Skin epidermis (tissue), 12 donors: ENCODE results near the gene UBTD1.
"Not testable (repeated sequence)": the region's sequence is repeated elsewhere in the genome, so short reads cannot be mapped to it uniquely, and the experiment has no call there.

ENCODE experiments used
- H3K27ac ChIP-seq, 21 experiments: fragments of 200-600 bp; sonication (generic) in 11 of 21; one replicate each; pipeline ENCODE4 v1.5.0; 2020; ENCODE audit warnings: mild to moderate bottlenecking in 3 of 21, inconsistent platforms in 2 of 21, moderate library complexity in 2 of 21
- H3K4me3 ChIP-seq, 7 experiments: fragments of 200-600 bp; sonication (generic) in 2 of 7; one replicate each; pipeline ENCODE4 v1.5.0; 2020; ENCODE audit warnings: inconsistent platforms in 2 of 7, mild to moderate bottlenecking in 2 of 7, moderate library complexity in 1 of 7

Gene UBTD1

DNA sequence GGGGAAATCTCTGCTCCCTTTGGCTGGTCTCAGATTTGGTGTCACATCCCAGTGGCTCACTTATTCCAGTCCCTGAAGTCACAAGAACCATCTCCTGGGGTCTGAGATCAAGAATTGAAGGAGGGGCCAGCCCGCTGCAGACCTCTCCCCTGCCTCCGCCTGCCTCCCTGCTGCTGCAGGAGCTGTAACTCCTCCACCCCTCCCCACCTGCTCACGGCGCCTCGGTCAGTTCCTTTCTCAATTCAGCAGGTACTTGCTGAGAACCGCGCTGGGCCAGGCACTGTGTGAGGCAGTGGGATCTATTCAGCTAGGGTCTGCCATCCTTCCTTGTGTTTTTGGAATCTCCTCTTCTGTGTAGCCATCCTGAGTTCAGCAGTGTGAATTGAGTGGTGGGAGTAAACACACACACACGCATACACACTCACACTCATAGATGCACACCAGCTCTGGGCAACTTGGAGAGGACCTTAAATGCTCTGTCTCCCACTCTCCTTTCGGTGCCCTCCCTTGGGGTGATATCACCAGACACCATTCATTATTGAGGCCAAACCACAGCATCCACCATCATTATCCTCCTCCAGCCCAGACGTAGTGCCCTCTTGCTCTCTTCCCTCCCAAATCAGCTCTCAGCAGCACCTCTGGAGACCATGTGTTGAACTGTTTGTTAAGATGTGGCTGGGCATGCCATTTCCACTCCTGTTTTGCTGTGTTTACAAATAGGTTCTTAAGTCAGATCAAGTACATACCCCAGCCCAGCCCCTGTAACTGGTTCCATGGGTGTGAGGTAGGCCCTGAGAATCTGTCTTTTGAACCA is 51.8 kb downstream of the UBTD1 start:
- Histone ChIP-seq H3K4me3 (no peak overlapping the region), H3K27ac (peak overlapping the region in 14 of 21 experiments; percentile 51 to 82 (median 72))

DNA sequence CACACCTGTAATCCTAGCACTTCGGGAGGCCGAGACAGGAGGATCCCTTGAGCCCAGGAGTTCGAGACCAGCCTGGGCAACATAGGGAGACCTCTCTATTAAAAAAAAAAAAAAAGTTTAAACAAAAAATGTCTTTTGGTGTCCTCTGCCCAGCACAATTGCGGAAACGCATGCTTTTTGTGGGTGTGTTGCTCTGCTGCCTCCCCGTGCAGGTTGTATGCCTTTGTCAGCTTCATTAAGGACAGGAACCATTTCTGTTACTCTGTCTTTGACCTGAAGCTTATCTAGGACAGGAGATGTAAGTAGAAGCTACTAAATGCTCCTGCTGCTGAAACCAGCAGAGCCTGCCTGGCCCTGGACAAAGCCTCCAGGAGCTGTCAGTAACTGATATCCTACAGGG is 52.5 kb downstream of the UBTD1 start:
- H3K27ac ChIP-seq, result peak overlapping the region in 3 of 21 experiments; percentile 2 to 79 (median 56)
- H3K4me3 ChIP-seq, result no peak overlapping the region

DNA sequence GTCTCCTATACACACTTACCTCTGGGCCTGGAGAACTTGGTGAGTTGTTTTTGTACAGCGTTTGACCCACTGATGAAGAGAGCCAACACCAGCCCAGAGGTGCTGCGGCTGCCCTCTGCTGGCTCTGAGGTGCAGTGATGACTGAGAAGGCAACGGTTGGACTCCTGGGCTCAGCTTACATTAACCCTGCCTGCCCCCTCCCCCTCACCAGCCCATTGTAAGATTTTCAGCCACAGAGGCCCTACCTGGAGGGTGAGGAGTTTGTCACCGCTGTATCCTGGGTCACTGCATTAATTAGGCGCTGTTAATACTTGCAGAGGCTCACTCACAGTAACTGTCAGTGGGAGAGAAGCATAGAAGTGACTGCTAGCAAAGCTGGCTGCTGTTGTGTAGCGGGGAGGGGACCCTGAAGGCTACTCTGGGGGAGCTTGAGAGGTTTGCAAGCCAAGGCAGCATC is 54.9 kb downstream of the UBTD1 start:
- H3K4me3 ChIP-seq, result no peak overlapping the region

DNA sequence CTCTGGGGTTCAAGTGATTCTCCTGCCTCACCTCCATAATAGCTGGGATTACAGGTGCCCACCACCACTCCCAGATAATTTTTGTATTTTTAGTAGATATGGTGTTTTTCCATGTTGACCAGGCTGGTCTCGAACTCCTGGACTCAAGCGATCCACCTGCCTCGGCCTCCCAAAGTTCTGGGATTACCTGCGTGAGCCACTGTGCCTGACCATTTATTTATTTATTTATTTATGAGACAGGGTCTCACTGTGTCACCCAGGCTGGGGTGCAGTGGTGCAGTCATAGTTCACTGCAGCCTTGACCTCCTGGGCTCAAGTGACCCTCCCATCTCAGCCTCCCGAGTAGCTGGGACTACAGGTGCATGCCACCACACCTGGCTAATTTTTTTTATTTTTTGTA is 55.6 kb downstream of the UBTD1 start:
- H3K27ac ChIP-seq, H3K4me3 ChIP-seq: not testable (repeated sequence)

More for the DNA sequence above, 54.9 kb downstream of the UBTD1 start:
- no peak overlapping the region for H3K27ac ChIP-seq

DNA sequence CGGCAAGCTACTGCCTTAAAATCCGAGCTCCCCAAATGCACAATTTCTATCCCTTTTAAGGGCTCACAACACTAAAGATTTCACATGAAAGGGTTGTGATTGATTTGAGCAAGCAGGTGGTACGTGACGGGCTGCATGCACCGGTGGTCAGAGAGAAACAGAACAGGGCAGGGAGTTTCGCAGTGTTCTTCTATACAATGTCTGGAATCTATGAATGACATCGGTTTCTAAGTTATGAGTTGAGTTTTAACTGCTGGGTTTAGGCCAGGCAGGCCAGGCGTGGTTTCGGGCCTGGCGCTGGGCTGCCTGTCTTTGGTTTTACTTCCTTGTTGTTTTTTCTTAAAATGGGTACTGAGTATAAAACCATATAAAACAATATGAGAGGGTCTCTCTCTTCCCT is 56.8 kb downstream of the UBTD1 start:
- not testable (repeated sequence) for H3K4me3 ChIP-seq

DNA sequence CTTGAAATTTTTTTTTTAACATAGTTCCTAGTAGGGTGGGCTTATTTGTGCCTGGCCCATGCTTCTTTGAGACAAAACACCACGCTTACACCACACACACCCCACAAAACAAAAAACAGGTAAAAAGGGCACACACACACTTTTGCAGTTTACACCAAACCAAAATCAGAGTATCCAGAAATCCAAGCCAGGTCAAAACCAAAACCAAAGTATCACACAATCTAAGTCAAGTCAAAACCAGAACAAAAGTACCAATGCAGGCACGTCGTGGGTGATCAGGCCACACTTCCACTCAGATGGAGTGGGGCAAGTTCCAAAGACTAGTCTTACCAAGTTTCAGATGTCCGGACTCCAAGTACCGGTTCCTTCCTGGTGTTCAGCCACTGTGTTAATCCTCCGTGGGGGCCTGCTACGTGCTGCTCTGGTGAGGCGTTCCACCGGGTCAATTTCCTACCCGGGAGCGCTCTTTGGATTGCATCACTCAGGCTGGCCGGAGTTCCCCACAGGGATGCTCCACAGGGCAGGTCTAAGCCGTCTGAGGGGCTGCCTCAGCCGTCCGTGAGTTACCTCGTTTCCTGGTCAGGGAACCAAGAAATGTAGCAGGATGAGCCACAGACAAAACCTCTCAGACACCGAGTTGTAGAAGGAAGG is 62.1 kb downstream of the UBTD1 start:
- H3K27ac ChIP-seq, result peak overlapping the region in 5 of 21 experiments; percentile 33 to 61 (median 57)
- not testable (repeated sequence) for H3K4me3 ChIP-seq

More for the DNA sequence above, 56.8 kb downstream of the UBTD1 start:
- H3K27ac ChIP-seq, result not testable (repeated sequence)

DNA sequence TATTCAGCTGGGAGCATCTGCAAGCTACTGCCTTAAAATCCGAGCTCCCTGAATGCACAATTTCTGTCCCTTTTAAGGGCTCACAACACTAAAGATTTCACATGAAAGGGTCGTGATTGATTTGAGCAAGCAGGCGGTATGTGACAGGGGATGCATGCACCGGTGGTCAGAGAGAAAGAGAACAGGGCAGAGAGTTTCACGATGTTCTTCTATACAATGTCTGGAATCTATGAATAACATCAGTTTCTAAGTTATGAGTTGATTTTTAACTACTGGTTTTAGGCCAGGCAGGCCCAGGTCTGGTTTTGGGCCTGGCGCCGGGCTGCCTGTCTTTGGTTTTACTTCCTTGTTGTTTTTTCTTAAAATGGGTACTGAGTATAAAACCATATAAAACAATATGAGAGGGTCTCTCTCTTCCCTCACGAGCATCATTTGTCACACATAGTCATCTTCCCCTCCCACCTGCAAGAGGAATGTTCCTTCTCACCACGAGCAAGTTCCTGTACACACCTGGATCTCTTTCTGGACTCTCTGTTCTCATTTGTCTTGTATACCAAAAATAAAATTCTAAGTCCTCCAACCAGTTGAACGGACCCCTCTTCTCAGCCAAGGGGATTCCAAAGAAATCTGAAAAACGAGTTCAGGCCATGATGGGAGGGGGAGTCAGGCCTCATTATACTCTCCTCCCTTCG is 62.8 kb downstream of the UBTD1 start:
- not testable (repeated sequence) for H3K4me3 ChIP-seq

DNA sequence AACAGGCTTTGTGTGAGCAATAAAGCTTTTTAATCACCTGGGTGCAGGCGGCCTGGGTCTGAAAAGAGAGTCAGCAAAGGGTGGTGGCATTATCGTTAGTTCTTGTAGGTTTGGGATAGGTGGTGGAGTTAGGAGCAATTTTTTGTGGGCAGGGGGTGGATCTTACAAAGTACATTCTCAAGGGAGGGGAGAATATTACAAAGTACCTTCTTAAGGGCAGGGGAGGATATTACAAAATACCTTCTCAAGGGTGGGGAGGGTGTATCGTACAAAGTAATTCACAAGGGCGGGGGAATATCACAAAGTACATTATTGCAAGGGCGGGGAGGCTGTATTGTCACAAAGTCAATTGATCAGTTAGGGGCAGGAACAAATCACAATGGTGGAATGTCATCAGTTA is 63.6 kb downstream of the UBTD1 start:
- H3K4me3 ChIP-seq, H3K27ac ChIP-seq: not testable (repeated sequence)

More for the DNA sequence above, 62.8 kb downstream of the UBTD1 start:
- peak overlapping the region in 4 of 21 experiments; percentile 28 to 59 (median 38) for H3K27ac ChIP-seq

DNA sequence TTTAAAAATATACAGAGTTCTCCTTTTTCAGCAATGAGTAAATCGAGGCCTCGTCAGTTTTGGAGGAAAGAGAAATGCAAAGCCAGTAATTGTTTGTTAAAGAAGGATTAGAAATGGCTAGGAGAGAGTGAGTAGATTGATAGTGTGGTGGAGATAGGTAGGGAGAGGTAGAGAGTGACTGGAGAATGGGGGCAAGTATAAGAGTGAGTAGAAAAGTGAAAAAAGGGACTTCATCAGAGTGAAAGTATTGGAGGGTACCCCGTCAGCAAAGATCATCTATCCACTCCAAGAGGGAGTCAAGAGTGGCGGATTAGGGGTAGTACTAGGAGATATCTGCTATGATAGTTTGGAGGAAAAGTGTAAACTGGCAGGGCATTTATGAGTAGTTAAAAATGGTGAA is 64.6 kb downstream of the UBTD1 start:
- no peak overlapping the region for H3K27ac ChIP-seq
- H3K4me3 ChIP-seq, result no peak overlapping the region

DNA sequence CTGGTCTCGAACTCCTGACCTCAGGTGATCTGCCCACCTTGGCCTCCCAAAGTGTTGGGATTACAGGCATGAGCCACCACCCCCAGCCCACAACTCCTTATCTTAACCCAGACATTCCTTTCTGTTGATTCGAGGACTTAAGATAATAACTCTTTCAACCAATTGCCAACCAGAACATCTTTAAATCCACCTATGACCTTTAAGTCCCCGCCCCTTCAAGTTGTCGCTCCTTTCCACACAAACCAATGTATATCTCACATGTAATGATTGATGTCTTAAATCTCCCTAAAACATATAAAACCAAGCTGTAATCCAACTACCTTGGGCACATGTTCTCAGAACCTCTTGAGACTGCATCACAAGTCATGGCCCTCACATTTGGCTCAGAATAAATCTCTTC is 66.1 kb downstream of the UBTD1 start:
- no peak overlapping the region for H3K4me3 ChIP-seq

DNA sequence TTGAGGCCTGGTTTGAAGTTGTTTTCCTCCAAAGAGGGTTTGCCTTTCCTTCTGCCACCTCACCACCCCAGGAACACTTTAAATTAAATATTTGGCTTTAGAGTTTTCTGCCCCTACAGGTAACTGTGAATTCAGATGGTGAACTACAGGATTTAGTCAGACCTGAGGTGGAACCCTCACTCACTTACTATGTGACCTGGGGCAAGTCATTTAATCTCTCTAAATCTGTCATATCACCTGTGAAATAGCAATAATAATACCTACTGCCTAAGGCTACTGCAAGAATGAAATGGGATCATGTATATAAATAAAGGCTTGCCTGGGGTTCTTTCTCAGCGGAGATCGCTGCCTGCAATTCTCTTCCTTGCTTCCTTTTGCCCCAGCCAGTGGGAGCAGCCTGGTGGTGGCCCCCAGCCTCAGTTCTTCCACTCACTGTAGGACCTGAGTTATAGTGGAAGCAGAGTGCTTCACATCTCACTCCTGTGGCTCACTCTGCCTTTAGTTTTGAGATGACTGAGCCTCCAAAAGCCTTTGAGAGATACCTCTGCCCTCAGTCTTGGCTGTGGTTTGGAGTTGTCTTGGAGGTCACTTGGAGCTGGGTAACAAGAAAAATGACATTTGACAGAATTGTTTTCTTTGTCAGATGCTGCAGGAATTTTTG is 67.7 kb downstream of the UBTD1 start:
- no peak overlapping the region for H3K27ac ChIP-seq

More for the DNA sequence above, 66.1 kb downstream of the UBTD1 start:
- no peak overlapping the region for H3K27ac ChIP-seq

DNA sequence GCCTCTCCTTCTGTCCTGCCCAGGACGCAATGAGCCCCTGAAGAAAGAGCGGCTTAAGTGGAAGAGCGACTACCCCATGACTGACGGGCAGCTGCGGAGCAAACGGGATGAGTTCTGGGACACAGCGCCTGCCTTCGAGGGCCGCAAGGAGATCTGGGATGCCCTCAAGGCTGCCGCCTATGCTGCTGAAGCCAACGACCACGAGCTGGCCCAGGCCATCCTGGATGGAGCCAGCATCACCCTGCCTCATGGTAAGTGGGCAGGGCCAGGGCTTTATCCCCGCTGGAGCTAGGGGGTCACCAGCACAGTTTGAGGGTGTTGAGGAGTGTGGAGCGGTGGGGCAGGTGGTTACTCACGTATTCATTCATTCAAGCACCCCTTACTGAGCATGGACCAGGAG is 69.2 kb downstream of the UBTD1 start:
- no peak overlapping the region for H3K4me3 ChIP-seq
- no peak overlapping the region for H3K27ac ChIP-seq

More for the DNA sequence above, 67.7 kb downstream of the UBTD1 start:
- H3K4me3 ChIP-seq, result no peak overlapping the region

DNA sequence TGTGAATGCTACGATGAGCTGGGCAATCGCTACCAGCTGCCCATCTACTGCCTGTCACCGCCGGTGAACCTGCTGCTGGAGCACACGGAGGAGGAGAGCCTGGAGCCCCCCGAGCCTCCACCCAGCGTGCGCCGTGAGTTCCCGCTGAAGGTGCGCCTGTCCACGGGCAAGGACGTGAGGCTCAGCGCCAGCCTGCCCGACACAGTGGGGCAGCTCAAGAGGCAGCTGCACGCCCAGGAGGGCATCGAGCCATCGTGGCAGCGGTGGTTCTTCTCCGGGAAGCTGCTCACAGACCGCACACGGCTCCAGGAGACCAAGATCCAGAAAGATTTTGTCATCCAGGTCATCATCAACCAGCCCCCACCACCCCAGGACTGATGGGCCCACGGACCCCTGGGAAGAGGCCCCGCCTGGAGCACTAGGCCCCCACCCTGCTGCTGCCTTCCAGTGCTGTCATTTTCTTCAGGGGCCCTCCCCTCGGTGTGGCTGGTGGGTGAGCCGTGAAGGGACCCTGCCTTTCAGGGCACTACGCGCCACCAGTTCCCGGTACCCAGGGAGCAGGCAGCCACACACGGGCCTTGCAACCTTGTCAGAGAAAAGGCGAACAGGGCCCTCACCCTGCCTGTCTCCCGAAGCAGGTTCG is 71.5 kb downstream of the UBTD1 start:
- H3K4me3 ChIP-seq, result no peak overlapping the region
- H3K27ac ChIP-seq, result peak overlapping the region in 18 of 21 experiments; percentile 18 to 87 (median 65)

DNA sequence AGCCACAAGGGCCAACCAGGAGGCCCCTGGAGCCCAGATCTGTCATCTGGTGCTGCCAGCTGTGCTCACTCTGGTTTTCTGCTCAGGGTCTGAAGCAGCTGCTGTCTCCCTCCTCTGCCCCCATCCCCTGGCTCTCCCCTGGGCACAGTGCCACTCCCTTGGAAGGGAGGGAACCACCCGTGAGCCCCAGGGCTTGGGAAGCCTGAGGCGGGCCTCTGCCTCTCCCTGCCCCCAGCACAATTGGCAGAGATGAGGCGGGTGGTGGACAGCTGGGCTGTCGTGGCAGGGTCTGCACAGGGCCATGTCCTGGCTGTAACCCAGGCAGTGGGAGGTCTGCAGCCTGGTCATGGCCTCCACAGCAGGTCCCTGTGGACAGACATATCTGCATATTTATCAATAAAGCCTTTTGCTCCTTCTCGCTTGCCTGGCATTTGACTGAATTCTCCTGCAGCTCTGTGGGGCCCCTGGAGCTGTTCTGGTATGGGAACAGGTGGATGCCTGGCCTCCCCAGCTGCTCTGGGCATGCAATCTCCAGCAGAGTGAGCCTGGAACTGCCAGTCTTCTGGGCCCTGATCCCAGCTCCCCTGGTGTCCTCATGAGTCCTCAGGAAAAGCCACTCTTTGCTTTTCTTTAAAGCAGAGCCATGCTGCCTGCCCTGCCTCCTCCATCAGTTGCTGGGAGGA is 72.2 kb downstream of the UBTD1 start:
- Histone ChIP-seq H3K27ac (peak overlapping the region in 18 of 21 experiments; percentile 18 to 87 (median 65)), H3K4me3 (no peak overlapping the region)

DNA sequence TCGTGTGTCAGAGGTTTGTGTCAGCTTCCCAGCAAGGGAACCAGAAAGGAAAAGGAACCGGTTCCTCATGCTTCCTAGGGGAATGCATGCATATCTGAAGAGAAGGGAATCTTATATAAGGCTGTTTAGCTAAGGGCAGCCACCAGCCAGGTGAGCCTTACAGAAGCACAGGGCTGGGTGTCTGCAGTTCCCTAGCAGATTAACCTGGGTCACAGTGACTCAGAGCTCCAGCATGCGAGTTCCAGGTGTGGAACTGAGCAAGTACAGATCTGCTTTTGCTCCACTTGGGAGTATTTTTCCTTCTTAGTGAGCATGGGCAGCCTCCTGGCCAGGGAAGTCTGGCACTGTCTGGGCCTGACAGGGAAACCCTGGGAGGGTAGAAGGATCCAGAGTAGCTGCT is 72.9 kb downstream of the UBTD1 start:
- Histone ChIP-seq H3K27ac (peak overlapping the region in 20 of 21 experiments; percentile 43 to 87 (median 76)), H3K4me3 (no peak overlapping the region)

DNA sequence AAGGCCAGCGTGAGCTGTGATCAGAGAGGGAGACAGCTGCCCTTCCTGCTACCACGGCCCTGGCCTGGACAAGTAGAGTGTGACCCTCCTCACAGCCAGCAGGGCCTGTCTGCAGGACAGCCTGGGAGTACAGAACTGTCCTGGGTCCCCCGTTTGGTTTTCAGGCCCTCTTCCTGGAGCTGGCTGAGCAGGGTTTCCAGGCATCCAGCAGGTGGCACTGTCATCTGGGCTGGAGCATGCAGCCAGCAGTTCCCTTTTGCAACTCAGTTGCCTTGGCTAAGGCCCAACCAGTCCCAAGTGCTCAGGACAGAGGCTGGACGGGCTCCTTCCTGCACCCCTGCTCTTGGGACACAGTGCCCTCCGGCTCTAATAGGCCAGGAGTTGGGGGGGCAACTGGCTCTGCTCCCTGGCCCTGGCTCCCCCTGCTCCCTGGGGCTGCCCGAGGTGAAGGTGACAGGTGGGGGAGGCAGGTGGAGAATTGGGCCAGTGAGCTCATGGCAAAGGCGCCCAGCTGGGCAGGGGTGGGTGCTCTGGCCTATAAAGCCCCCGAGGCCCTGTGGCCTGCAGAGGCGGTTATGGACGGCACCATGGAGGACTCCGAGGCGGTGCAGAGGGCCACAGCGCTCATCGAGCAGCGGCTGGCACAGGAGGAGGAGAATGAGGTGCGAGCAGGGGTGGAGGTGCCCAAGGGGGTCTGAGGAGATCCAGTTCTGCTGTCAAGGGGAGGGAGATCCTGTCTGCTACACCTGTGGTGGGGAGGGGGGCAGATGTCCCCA is 73.7 kb downstream of the UBTD1 start, which contains the start of gene ANKRD2:
Gene ANKRD2, plus strand, starts transcription at position 566 of the 776 bp plus-strand sequence. Its CDS starts 10 bp downstream, at position 576.
- H3K4me3 ChIP-seq, result no peak within 1 kb of the TSS
- H3K27ac ChIP-seq, result peak within 1 kb of the TSS in 20 of 21 experiments; percentile 43 to 87 (median 76)

DNA sequence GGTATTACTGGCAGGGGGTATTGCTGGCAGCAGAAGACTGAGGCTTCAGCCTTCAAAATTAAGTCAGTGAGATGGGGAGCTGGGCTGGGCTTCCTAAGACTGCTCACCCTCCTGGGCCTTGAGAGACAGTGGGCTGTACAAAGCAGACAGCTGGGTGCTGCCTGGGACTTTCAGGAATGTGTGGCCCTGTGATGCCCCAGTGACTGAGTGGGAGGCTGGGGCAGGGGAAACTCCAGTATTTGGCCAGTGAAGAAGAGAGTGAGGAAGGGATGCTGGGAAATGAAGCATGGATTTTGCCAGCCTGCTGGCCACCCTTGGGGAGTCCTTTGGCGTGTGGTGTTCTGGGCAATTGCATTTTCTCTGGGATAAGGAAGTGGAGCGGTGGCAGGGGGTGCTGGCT is 74.3 kb downstream of the UBTD1 start:
- H3K4me3 ChIP-seq, result no peak overlapping the region
- H3K27ac ChIP-seq, result peak overlapping the region in 5 of 21 experiments; percentile 67 to 84 (median 79)

DNA sequence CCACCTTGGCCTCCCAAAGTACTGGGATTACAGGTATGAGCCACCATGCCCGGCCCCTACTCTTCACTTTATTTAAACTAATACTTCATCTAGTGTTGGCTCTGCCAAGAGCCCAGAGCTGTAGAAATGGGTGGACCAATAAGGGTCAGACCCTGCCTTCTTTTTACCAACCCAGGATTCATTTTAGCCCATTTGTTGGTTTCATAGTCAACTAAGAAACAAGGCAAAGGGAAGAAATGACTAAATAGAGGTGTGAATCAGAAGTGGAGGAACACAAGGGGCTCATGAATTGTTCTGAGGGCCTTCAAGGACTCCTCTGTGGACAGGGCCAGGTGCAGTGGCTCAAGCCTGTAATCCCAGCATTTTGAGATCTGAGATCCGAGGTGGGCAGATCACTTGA is 74.9 kb downstream of the UBTD1 start:
- no peak overlapping the region for H3K4me3 ChIP-seq

More for the DNA sequence above, 74.9 kb downstream of the UBTD1 start:
- H3K27ac ChIP-seq, result no peak overlapping the region
